H9 (cell line): ENCODE measurements around the gene STOML3. TPM values are rescaled to one million over a fixed set of nuclear protein-coding genes. Genes with fewer than 3 reads are reported as not detected.

Experiments used
- DNase-seq: peaks from one replicate; pipeline ENCODE4 v3.0.0-alpha.2; 2017
- H2AFZ ChIP-seq: one replicate; pipeline ENCODE4 v1.6.1; 2013; ENCODE audit warnings: mild to moderate bottlenecking, low read length, control low read depth, moderate library complexity
- H2AK5ac ChIP-seq: 2 replicates; pipeline ENCODE4 v1.6.1; 2013; ENCODE audit warnings: low read length, control low read depth, mixed read lengths; ENCODE audit not compliant: insufficient read length
- H2BK120ac ChIP-seq: one replicate; pipeline ENCODE4 v1.6.1; 2013; ENCODE audit warnings: low read depth, mild to moderate bottlenecking, low read length, control low read depth, inconsistent platforms; ENCODE audit not compliant: poor library complexity, severe bottlenecking
- H2BK12ac ChIP-seq: 2 replicates; pipeline ENCODE4 v1.6.1; 2013; ENCODE audit warnings: low read length, control low read depth, mixed read lengths, low read depth; ENCODE audit not compliant: insufficient read length
- H2BK15ac ChIP-seq: 2 replicates; pipeline ENCODE4 v1.6.1; 2013; ENCODE audit warnings: low read depth, low read length, control low read depth
- H2BK20ac ChIP-seq: one replicate; pipeline ENCODE4 v1.6.1; 2013; ENCODE audit warnings: low read depth, mild to moderate bottlenecking, low read length, control low read depth, inconsistent platforms; ENCODE audit not compliant: poor library complexity, severe bottlenecking
- H2BK5ac ChIP-seq: 2 replicates; pipeline ENCODE4 v1.6.1; 2013; ENCODE audit warnings: low read length, control low read depth, mixed read lengths; ENCODE audit not compliant: insufficient read length
- H3K14ac ChIP-seq: 2 replicates; pipeline ENCODE4 v1.6.1; 2013; ENCODE audit warnings: low read length, control low read depth; ENCODE audit not compliant: insufficient read depth
- H3K18ac ChIP-seq: 2 replicates; pipeline ENCODE4 v1.6.1; 2013; ENCODE audit warnings: low read depth, mild to moderate bottlenecking, mixed read lengths, low read length, control low read depth; ENCODE audit not compliant: insufficient read length
- H3K23ac ChIP-seq: 2 replicates; pipeline ENCODE4 v1.6.1; 2013; ENCODE audit warnings: low read length, control low read depth, mixed read lengths, low read depth; ENCODE audit not compliant: insufficient read length
- H3K23me2 ChIP-seq: 2 replicates; pipeline ENCODE4 v1.6.1; 2013; ENCODE audit warnings: low read depth, mild to moderate bottlenecking, mixed read lengths, low read length, control low read depth; ENCODE audit not compliant: insufficient read length, poor library complexity, severe bottlenecking
- H3K27ac ChIP-seq: 2 replicates; pipeline ENCODE4 v1.5.1; 2013; ENCODE audit warnings: low read length, control low read depth, mixed read lengths, low read depth; ENCODE audit not compliant: insufficient read length
- H3K27me3 ChIP-seq: 2 replicates; pipeline ENCODE4 v1.6.1; 2013; ENCODE audit warnings: low read length, control low read depth, inconsistent platforms; ENCODE audit not compliant: insufficient read depth
- H3K4ac ChIP-seq: 2 replicates; pipeline ENCODE4 v1.6.1; 2013; ENCODE audit warnings: low read depth, mild to moderate bottlenecking, control low read depth, inconsistent platforms, low read length, moderate library complexity
- H3K4me1 ChIP-seq: 2 replicates; pipeline ENCODE4 v1.6.1; 2013; ENCODE audit warnings: low read length, control low read depth, inconsistent platforms; ENCODE audit not compliant: insufficient read depth
- H3K4me2 ChIP-seq: 2 replicates; pipeline ENCODE4 v1.6.1; 2013; ENCODE audit warnings: low read length, control low read depth, mixed read lengths; ENCODE audit not compliant: insufficient read length, insufficient read depth
- H3K56ac ChIP-seq: 2 replicates; pipeline ENCODE4 v1.6.1; 2013; ENCODE audit warnings: low read depth, mild to moderate bottlenecking, mixed read lengths, low read length, control low read depth; ENCODE audit not compliant: insufficient read length
- H3K79me1 ChIP-seq: 2 replicates; pipeline ENCODE4 v1.6.1; 2013; ENCODE audit warnings: low read depth, mild to moderate bottlenecking, moderate library complexity, low read length, control low read depth, inconsistent platforms; ENCODE audit not compliant: insufficient read depth, poor library complexity, severe bottlenecking
- H3K79me2 ChIP-seq: 2 replicates; pipeline ENCODE4 v1.6.1; 2013; ENCODE audit warnings: low read length, control low read depth, inconsistent platforms; ENCODE audit not compliant: insufficient read depth
- H3K9ac ChIP-seq: 2 replicates; pipeline ENCODE4 v1.6.1; 2013; ENCODE audit warnings: low read length, control low read depth, mixed read lengths; ENCODE audit not compliant: insufficient read length; ENCODE audit errors: extremely low read depth
- H3K9me3 ChIP-seq: one replicate; pipeline ENCODE4 v1.6.1; 2013; ENCODE audit warnings: low read depth, low read length, inconsistent platforms; ENCODE audit not compliant: control insufficient read depth
- H3T11ph ChIP-seq: one replicate; pipeline ENCODE4 v1.6.1; 2013; ENCODE audit warnings: mild to moderate bottlenecking, low read length, control low read depth, inconsistent platforms
- H4K20me1 ChIP-seq: one replicate; pipeline ENCODE4 v1.6.1; 2013; ENCODE audit not compliant: control insufficient read depth, insufficient read length, insufficient read depth
- H4K5ac ChIP-seq: 2 replicates; pipeline ENCODE4 v1.6.1; 2013; ENCODE audit warnings: low read depth, mild to moderate bottlenecking, mixed read lengths, low read length, control low read depth; ENCODE audit not compliant: insufficient read length
- H4K8ac ChIP-seq: replicated peaks from 2 replicates; pipeline ENCODE4 v1.6.1; 2013; ENCODE audit warnings: low read length, control low read depth, mixed read lengths, low read depth; ENCODE audit not compliant: insufficient read length
- H4K91ac ChIP-seq: 2 replicates; pipeline ENCODE4 v1.6.1; 2013; ENCODE audit warnings: low read depth, mild to moderate bottlenecking, moderate library complexity, mixed read lengths, low read length, control low read depth; ENCODE audit not compliant: insufficient read length
- H3K27ac Mint-ChIP-seq, 3 experiments: 2 replicates in 2 of 3; 3 replicates in 1 of 3; pipeline ENCODE4 v1.8.0; 2020 to 2021; ENCODE audit warnings: mixed read lengths in 3 of 3, mild to moderate bottlenecking in 1 of 3, moderate library complexity in 1 of 3
- H3K27me3 Mint-ChIP-seq: 2 replicates; pipeline ENCODE4 v1.8.0; 2021; ENCODE audit warnings: low read depth, mild to moderate bottlenecking, moderate library complexity, mixed read lengths
- H3K36me3 Mint-ChIP-seq, 3 experiments: 2 replicates in 2 of 3; 3 replicates in 1 of 3; pipeline ENCODE4 v1.8.0; 2020 to 2021; ENCODE audit warnings: low read depth in 3 of 3, mixed read lengths in 3 of 3; ENCODE audit not compliant: insufficient read depth in 1 of 3
- H3K4me1 Mint-ChIP-seq, 2 experiments: 2 replicates each; pipeline ENCODE4 v1.8.0; 2020; ENCODE audit warnings: mixed read lengths in 2 of 2
- H3K4me3 Mint-ChIP-seq, 2 experiments: 2 replicates in 1 of 2; 3 replicates in 1 of 2; pipeline ENCODE4 v1.8.0; 2020 to 2021; ENCODE audit warnings: mild to moderate bottlenecking in 2 of 2, mixed read lengths in 2 of 2, moderate library complexity in 1 of 2
- H3K9me3 Mint-ChIP-seq, 2 experiments: 2 replicates in 1 of 2; 3 replicates in 1 of 2; pipeline ENCODE4 v1.8.0; 2020; ENCODE audit warnings: mild to moderate bottlenecking in 2 of 2, mixed read lengths in 2 of 2, moderate library complexity in 1 of 2
- total RNA-seq: library from RNA; stranded (reverse); gene quantifications from 2 replicates; pipeline ENCODE4 v1.2.1, GENCODE V29; 2021
- TF ChIP-seq, protein P1 (sequence below): fragments of 200-600 bp; sonication (generic); conservative IDR thresholded peaks from 3 replicates; pipeline ENCODE4 v1.8.0; 2021; ENCODE audit warnings: antibody characterized with exemption, mild to moderate bottlenecking

The STOML3 gene
- total RNA-seq, 1 experiment from 2014 or later, result not detected

GRCh38 chr13:38960175-38960574 is 30.5 kb downstream of the STOML3 start:
- no peak overlapping the region for H3K4me2 ChIP-seq
- H3K36me3 Mint-ChIP-seq, result peaks cover 0 to 9% (median 6%) of the 10 kb centered on the region in 3 experiments; a peak in 3 of 7 replicates
- no peaks in the 10 kb centered on the region for H3K79me1 ChIP-seq
- no peak overlapping the region for H3K9ac ChIP-seq
- no peak overlapping the region for H2AK5ac ChIP-seq
- no peak overlapping the region for H2BK12ac ChIP-seq
- TF ChIP-seq, protein P1, sequence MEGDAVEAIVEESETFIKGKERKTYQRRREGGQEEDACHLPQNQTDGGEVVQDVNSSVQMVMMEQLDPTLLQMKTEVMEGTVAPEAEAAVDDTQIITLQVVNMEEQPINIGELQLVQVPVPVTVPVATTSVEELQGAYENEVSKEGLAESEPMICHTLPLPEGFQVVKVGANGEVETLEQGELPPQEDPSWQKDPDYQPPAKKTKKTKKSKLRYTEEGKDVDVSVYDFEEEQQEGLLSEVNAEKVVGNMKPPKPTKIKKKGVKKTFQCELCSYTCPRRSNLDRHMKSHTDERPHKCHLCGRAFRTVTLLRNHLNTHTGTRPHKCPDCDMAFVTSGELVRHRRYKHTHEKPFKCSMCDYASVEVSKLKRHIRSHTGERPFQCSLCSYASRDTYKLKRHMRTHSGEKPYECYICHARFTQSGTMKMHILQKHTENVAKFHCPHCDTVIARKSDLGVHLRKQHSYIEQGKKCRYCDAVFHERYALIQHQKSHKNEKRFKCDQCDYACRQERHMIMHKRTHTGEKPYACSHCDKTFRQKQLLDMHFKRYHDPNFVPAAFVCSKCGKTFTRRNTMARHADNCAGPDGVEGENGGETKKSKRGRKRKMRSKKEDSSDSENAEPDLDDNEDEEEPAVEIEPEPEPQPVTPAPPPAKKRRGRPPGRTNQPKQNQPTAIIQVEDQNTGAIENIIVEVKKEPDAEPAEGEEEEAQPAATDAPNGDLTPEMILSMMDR, result no peak
- H3K4ac ChIP-seq, result no peak overlapping the region
- no peaks in the 10 kb centered on the region for H3K79me2 ChIP-seq
- no peaks in the 10 kb centered on the region for H3K9me3 ChIP-seq
- H3K23me2 ChIP-seq, result no peaks in the 10 kb centered on the region
- no peak overlapping the region for H2BK15ac ChIP-seq
- peaks cover 9 to 13% of the 10 kb centered on the region in 2 experiments; a peak in 4 of 5 replicates for H3K9me3 Mint-ChIP-seq
- no peak overlapping the region for H4K91ac ChIP-seq
- no peak overlapping the region for H2BK20ac ChIP-seq
- no peak overlapping the region for H4K5ac ChIP-seq
- no peak overlapping the region for H3K4me3 Mint-ChIP-seq
- H2BK5ac ChIP-seq, result no peak overlapping the region
- no peak overlapping the region for H2AFZ ChIP-seq
- H4K8ac ChIP-seq, result no peak overlapping the region
- no peak overlapping the region for H3K27ac Mint-ChIP-seq
- no peak overlapping the region for H3K23ac ChIP-seq
- no peak overlapping the region for H2BK120ac ChIP-seq
- no peaks in the 10 kb centered on the region for H3K4me1 ChIP-seq
- no peak overlapping the region for H3T11ph ChIP-seq
- no peak overlapping the region for H3K27ac ChIP-seq
- no peak overlapping the region for H3K56ac ChIP-seq
- H3K4me1 Mint-ChIP-seq, result peaks cover 0 to 5% of the 10 kb centered on the region in 2 experiments; a peak in 2 of 4 replicates
- H3K14ac ChIP-seq, result no peak overlapping the region
- no peaks in the 10 kb centered on the region for H3K27me3 ChIP-seq
- no peaks in the 10 kb centered on the region for H4K20me1 ChIP-seq
- no peak overlapping the region for H3K18ac ChIP-seq
- no peak for DNase-seq
- no peaks in the 10 kb centered on the region; the same call in 1 of the 2 replicates for H3K27me3 Mint-ChIP-seq
